ENCODE measurements around the gene SRGAP3.

DNA sequence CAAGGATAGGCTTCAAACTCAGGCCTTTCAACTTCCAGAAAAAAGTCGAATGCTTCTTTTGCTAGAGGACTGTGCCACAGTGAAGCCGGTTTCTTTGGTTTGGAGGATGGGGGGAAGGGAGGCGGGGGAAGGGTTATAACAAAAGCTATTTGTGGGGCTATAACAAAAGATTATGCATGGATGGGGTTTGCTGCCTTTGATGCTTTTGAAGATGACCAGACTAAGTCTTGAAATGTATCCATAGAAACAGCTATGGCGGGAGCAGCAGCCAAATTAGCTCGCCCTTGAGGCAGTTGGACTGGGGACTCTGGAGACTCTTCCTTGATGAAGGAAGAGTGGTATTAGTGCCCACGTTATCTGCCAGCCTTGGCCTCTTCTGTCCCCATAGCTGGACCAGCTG, 47.5 kb downstream of the SRGAP3 start:
- TF ChIP-seq, protein P1, sequence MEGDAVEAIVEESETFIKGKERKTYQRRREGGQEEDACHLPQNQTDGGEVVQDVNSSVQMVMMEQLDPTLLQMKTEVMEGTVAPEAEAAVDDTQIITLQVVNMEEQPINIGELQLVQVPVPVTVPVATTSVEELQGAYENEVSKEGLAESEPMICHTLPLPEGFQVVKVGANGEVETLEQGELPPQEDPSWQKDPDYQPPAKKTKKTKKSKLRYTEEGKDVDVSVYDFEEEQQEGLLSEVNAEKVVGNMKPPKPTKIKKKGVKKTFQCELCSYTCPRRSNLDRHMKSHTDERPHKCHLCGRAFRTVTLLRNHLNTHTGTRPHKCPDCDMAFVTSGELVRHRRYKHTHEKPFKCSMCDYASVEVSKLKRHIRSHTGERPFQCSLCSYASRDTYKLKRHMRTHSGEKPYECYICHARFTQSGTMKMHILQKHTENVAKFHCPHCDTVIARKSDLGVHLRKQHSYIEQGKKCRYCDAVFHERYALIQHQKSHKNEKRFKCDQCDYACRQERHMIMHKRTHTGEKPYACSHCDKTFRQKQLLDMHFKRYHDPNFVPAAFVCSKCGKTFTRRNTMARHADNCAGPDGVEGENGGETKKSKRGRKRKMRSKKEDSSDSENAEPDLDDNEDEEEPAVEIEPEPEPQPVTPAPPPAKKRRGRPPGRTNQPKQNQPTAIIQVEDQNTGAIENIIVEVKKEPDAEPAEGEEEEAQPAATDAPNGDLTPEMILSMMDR (IDR thresholded peaks at IDR 0.05), result no peak
- TF ChIP-seq POLR2A (IDR thresholded peaks at IDR 0.05), result no peak
- TF ChIP-seq POLR2AphosphoS5 (IDR thresholded peaks at IDR 0.05), result no peak
